Loucy (cell line): Measurements from ENCODE around the gene KL.

Experiments
- H2AFZ ChIP-seq: fragments of 200-600 bp; sonication (generic); 2 replicates; pipeline ENCODE4 v1.6.0; 2016; ENCODE audit warnings: antibody characterized with exemption, mild to moderate bottlenecking, low read length, moderate library complexity
- H3F3A ChIP-seq: fragments of 200-600 bp; 2 replicates; pipeline ENCODE4 v1.6.0; 2016; ENCODE audit warnings: antibody characterized with exemption, low read depth, mild to moderate bottlenecking
- H3K27me3 ChIP-seq: fragments of 200-600 bp; sonication (generic); 2 replicates; pipeline ENCODE4 v1.6.1; 2014; ENCODE audit warnings: low read length, mild to moderate bottlenecking; ENCODE audit not compliant: insufficient read depth, poor library complexity, severe bottlenecking
- H3K36me3 ChIP-seq: fragments of 200-600 bp; sonication (generic); 2 replicates; pipeline ENCODE4 v1.6.1; 2016; ENCODE audit warnings: low read length; ENCODE audit not compliant: insufficient read depth
- H3K4me1 ChIP-seq: fragments of 200-600 bp; sonication (generic); 2 replicates; pipeline ENCODE4 v1.5.1; 2014; ENCODE audit warnings: low read length, mild to moderate bottlenecking; ENCODE audit not compliant: insufficient read depth, poor library complexity, severe bottlenecking
- H3K4me2 ChIP-seq: fragments of 200-600 bp; sonication (generic); 2 replicates; pipeline ENCODE4 v1.6.0; 2014; ENCODE audit warnings: antibody characterized with exemption, low read length, low read depth, mild to moderate bottlenecking; ENCODE audit not compliant: poor library complexity, severe bottlenecking
- H3K4me3 ChIP-seq: fragments of 200-600 bp; sonication (generic); 2 replicates; pipeline ENCODE4 v1.5.1; 2014; ENCODE audit warnings: low read length, mild to moderate bottlenecking, mixed read lengths; ENCODE audit not compliant: poor library complexity, severe bottlenecking
- H3K79me2 ChIP-seq: fragments of 200-600 bp; sonication (generic); 2 replicates; pipeline ENCODE4 v1.6.1; 2014; ENCODE audit warnings: low read length; ENCODE audit not compliant: insufficient read depth
- H3K9ac ChIP-seq: fragments of 200-600 bp; sonication (generic); 2 replicates; pipeline ENCODE4 v1.6.0; 2014; ENCODE audit warnings: mild to moderate bottlenecking, low read depth, low read length, moderate library complexity; ENCODE audit not compliant: poor library complexity, severe bottlenecking
- H3K9me2 ChIP-seq: fragments of 200-600 bp; sonication (generic); replicated peaks from 2 replicates; pipeline ENCODE4 v1.6.1; 2016; ENCODE audit warnings: low read depth, low read length, mixed read lengths
- H3K9me3 ChIP-seq: fragments of 200-600 bp; sonication (generic); 2 replicates; pipeline ENCODE4 v1.6.1; 2014; ENCODE audit warnings: mild to moderate bottlenecking, antibody characterized with exemption, low read length, low read depth; ENCODE audit not compliant: insufficient read depth
- H4K20me1 ChIP-seq: fragments of 200-600 bp; sonication (generic); 2 replicates; pipeline ENCODE4 v1.6.0; 2014; ENCODE audit warnings: antibody characterized with exemption, low read length, mild to moderate bottlenecking; ENCODE audit not compliant: insufficient read depth, poor library complexity, severe bottlenecking
- CTCF ChIP-seq: fragments of 200-600 bp; sonication (generic); conservative IDR thresholded peaks from 2 replicates; pipeline ENCODE4 v1.5.1; 2014; ENCODE audit warnings: mild to moderate bottlenecking, antibody characterized with exemption, low read length
- EZH2phosphoT487 ChIP-seq: fragments of 200-600 bp; IDR thresholded peaks from 2 replicates; pipeline ENCODE4 v1.6.1; 2018; ENCODE audit warnings: antibody characterized with exemption, mild to moderate bottlenecking, moderate library complexity, borderline replicate concordance

Gene KL

GRCh38 chr13:33090755-33091414 is 74.7 kb downstream of the KL start:
- no peaks in the 10 kb centered on the region for H3K27me3 ChIP-seq
- no peak overlapping the region for H3K4me3 ChIP-seq
- H2AFZ ChIP-seq, result no peak overlapping the region
- no peak overlapping the region for H3K4me2 ChIP-seq
- H3F3A ChIP-seq, result no peaks in the 10 kb centered on the region
- H3K9me2 ChIP-seq, result no peaks in the 10 kb centered on the region
- H4K20me1 ChIP-seq, result no peaks in the 10 kb centered on the region
- H3K9ac ChIP-seq, result no peak overlapping the region
- H3K9me3 ChIP-seq, result no peaks in the 10 kb centered on the region
- TF ChIP-seq EZH2phosphoT487 (no peak), CTCF (no peak)
- H3K79me2 ChIP-seq, result no peaks in the 10 kb centered on the region
- no peaks in the 10 kb centered on the region for H3K36me3 ChIP-seq
- no peaks in the 10 kb centered on the region for H3K4me1 ChIP-seq

- Histone ChIP-seq H3K9ac (no peak overlapping the region), H2AFZ (no peak overlapping the region), H3F3A (no peaks in the 10 kb centered on the region), H3K9me3 (no peaks in the 10 kb centered on the region), H3K79me2 (no peaks in the 10 kb centered on the region), H4K20me1 (no peaks in the 10 kb centered on the region), H3K36me3 (no peaks in the 10 kb centered on the region), H3K9me2 (no peaks in the 10 kb centered on the region), H3K4me1 (no peaks in the 10 kb centered on the region), H3K4me3 (no peak overlapping the region), H3K27me3 (no peaks in the 10 kb centered on the region), H3K4me2 (no peak overlapping the region)
- no peak for TF ChIP-seq EZH2phosphoT487
- no peak for TF ChIP-seq CTCF
These were observed 75.2 kb downstream of the KL start for GRCh38 chr13:33091415-33091774.

GRCh38 chr13:33092073-33092987 is 76.1 kb downstream of the KL start:
- H3K79me2 ChIP-seq, result no peaks in the 10 kb centered on the region
- no peaks in the 10 kb centered on the region for H4K20me1 ChIP-seq
- no peaks in the 10 kb centered on the region for H3K9me2 ChIP-seq
- H3K9ac ChIP-seq, result no peak overlapping the region
- H3K4me3 ChIP-seq, result no peak overlapping the region
- H2AFZ ChIP-seq, result no peak overlapping the region
- H3K4me1 ChIP-seq, result no peaks in the 10 kb centered on the region
- H3K4me2 ChIP-seq, result no peak overlapping the region
- H3F3A ChIP-seq, result no peaks in the 10 kb centered on the region
- no peaks in the 10 kb centered on the region for H3K36me3 ChIP-seq
- TF ChIP-seq EZH2phosphoT487, result no peak
- TF ChIP-seq CTCF, result no peak
- no peaks in the 10 kb centered on the region for H3K27me3 ChIP-seq
- no peaks in the 10 kb centered on the region for H3K9me3 ChIP-seq
